Stimulated activated CD4-positive, alpha-beta T cell treated with anti-CD3 and anti-CD28 coated beads, Interleukin-12 subunit alpha, Interleukin-12 subunit beta, amount 100 ng/mL, for 24 hours (primary cell): Measurements from ENCODE around the gene GSPT1.
"Not testable (repeated sequence)": the region's sequence is repeated elsewhere in the genome, so short reads cannot be mapped to it uniquely, and the experiment has no call there.

Experiments
- DNase-seq, 2 experiments: peaks; one replicate each; pipeline ENCODE4 v3.0.0-alpha.2; 2020; ENCODE audit warnings: low read depth in 2 of 2

Gene GSPT1

GRCh38 chr16:11915644-11916523 lies at the start of gene GSPT1:
Gene GSPT1 (minus strand): TSS chr16:11915956. CDS start chr16:11915720, 236 bp downstream.
- peak; percentile 98 to 99 for DNase-seq

GRCh38 chr16:11964761-11965551 lies 49.2 kb upstream of the GSPT1 start, which contains the start of gene TNFRSF17:
Gene TNFRSF17 (plus strand): TSS chr16:11965210. CDS start chr16:11965325, 115 bp downstream.
- DNase-seq = no peak

- DNase-seq = no peak
Measured at GRCh38 chr16:11963706-11964105, 48.0 kb upstream of the GSPT1 start.

GRCh38 chr16:11962978-11963377 lies 47.2 kb upstream of the GSPT1 start:
- DNase-seq = not testable (repeated sequence)

- not testable (repeated sequence) for DNase-seq
Measured at GRCh38 chr16:11962457-11962856, 46.7 kb upstream of the GSPT1 start.

- no peak for DNase-seq
Measured at GRCh38 chr16:11957591-11958395, 42.0 kb upstream of the GSPT1 start.

GRCh38 chr16:11956558-11956957 lies 40.8 kb upstream of the GSPT1 start:
- DNase-seq = no peak

GRCh38 chr16:11955713-11956123 lies 40.0 kb upstream of the GSPT1 start:
- no peak for DNase-seq

GRCh38 chr16:11953576-11953975 lies 37.8 kb upstream of the GSPT1 start:
- not testable (repeated sequence) for DNase-seq

- DNase-seq = no peak
Measured at GRCh38 chr16:11950388-11950787, 34.6 kb upstream of the GSPT1 start.

- DNase-seq = no peak
Measured at GRCh38 chr16:11949527-11949926, 33.8 kb upstream of the GSPT1 start.

GRCh38 chr16:11948819-11949218 lies 33.1 kb upstream of the GSPT1 start:
- no peak for DNase-seq

- no peak for DNase-seq
Measured at GRCh38 chr16:11946433-11946832, 30.7 kb upstream of the GSPT1 start.

- DNase-seq = not testable (repeated sequence)
Measured at GRCh38 chr16:11941945-11942344, 26.2 kb upstream of the GSPT1 start, which contains the start of gene NPIPB2. Gene NPIPB2 (minus strand): TSS chr16:11942045. CDS start chr16:11942045, 0 bp downstream.

- DNase-seq = not testable (repeated sequence)
Measured at GRCh38 chr16:11927350-11927749, 11.6 kb upstream of the GSPT1 start.

GRCh38 chr16:11924046-11924445 lies 8.3 kb upstream of the GSPT1 start:
- not testable (repeated sequence) for DNase-seq

- DNase-seq = no peak
Measured at GRCh38 chr16:11916524-11917285, 949 bp upstream of the GSPT1 start.

GRCh38 chr16:11915114-11915643 lies 577 bp downstream of the GSPT1 start:
- DNase-seq = peak in 1 of 2 experiments; percentile 15

- DNase-seq = peak in 1 of 2 experiments; percentile 25
Measured at GRCh38 chr16:11914210-11915113, 1.3 kb downstream of the GSPT1 start.
